BE2C (cell line): ENCODE data around the gene PNMA6E.

Source experiments
- DNase-seq: peaks from one replicate; pipeline ENCODE4 v3.0.0-alpha.2; 2020
- H3K27me3 ChIP-seq: fragments of 250-450 bp; sonication (Bioruptor Pico); 2 replicates; pipeline ENCODE4 v1.5.1; 2020; ENCODE audit warnings: mild to moderate bottlenecking
- H3K36me3 ChIP-seq: fragments of 250-450 bp; sonication (Bioruptor Pico); 2 replicates; pipeline ENCODE4 v1.5.1; 2020; ENCODE audit warnings: mild to moderate bottlenecking
- H3K4me1 ChIP-seq: fragments of 250-450 bp; sonication (Bioruptor Pico); 2 replicates; pipeline ENCODE4 v1.5.1; 2020
- H3K4me3 ChIP-seq: 2 replicates; pipeline ENCODE4 v1.5.1; 2011; ENCODE audit warnings: low read depth, low read length
- H3K9me3 ChIP-seq: fragments of 250-450 bp; sonication (Bioruptor Pico); 2 replicates; pipeline ENCODE4 v1.5.1; 2020
- CTCF ChIP-seq: IDR thresholded peaks from 2 replicates; pipeline ENCODE4 v1.5.1; 2012; ENCODE audit warnings: mild to moderate bottlenecking, low read depth, low read length

PNMA6E gene

DNA sequence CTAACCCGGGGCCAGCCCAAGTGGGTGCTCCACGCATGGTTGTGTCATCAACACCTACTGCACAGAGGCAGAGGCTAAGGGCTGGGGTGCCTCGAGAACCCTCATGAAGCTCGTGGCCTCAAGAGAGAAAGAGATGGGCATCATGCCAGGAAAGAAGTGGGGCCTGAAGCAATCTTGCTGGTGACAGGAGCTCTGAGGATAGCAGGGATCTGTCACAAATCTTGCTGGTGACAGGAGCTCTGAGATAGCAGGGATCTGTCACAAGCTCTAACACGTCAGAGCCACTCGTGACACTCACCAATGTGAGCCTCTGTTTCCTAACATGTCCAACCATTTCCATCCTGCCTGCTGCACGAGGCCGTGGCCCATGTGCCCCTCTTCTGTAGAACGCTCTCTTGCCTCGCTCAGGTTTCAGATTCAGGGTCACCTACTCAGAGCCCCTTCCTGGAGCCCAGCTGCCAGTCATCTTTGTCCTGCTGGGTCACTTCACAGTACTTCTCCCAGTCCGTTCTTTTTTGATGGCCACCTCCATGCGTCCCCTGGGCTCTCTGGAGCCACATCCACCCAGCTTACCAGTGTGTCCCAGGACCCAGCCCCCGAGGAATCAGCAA lies 21.1 kb downstream of the PNMA6E start:
- peaks cover 20% of the 10 kb centered on the region for H3K4me1 ChIP-seq
- TF ChIP-seq CTCF: no peak
- no peaks in the 10 kb centered on the region for H3K36me3 ChIP-seq
- no peaks in the 10 kb centered on the region for H3K27me3 ChIP-seq
- peak; percentile 43 for DNase-seq
- H3K9me3 ChIP-seq: no peaks in the 10 kb centered on the region
- H3K4me3 ChIP-seq: no peak overlapping the region

DNA sequence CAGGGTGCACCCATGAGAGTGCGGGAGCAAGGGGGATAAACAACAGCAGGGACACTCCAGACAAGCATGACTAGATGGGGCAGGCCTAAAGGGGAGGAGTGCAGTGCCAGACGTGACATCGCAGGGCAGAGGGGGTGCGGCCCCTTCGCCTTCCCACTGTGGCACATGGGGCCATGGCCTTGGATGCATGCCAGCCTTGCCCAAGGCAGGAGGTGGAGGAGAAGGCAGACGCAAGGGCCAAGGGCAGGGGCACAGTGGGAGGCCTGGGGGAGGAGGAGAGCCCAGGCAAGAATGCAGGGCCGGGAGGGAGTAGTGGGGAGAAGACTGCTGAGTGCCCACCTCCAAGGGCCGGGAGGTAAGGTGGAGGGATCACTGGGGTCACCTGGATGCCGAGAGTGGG lies 21.6 kb downstream of the PNMA6E start:
- TF ChIP-seq CTCF: no peak
- no peak overlapping the region for H3K4me3 ChIP-seq
- peak; percentile 39 for DNase-seq
- H3K4me1 ChIP-seq: peaks cover 20% of the 10 kb centered on the region
- no peaks in the 10 kb centered on the region for H3K27me3 ChIP-seq
- H3K9me3 ChIP-seq: no peaks in the 10 kb centered on the region
- no peaks in the 10 kb centered on the region for H3K36me3 ChIP-seq

GRCh38 chrX:153378607-153379006 lies 22.5 kb downstream of the PNMA6E start:
- Histone ChIP-seq H3K36me3 (no peaks in the 10 kb centered on the region), H3K4me1 (peaks cover 20% of the 10 kb centered on the region), H3K4me3 (no peak overlapping the region), H3K9me3 (no peaks in the 10 kb centered on the region), H3K27me3 (no peaks in the 10 kb centered on the region)
- DNase-seq: no peak
- no peak for TF ChIP-seq CTCF

- H3K27me3 ChIP-seq: no peaks in the 10 kb centered on the region
- DNase-seq: no peak
- no peaks in the 10 kb centered on the region for H3K36me3 ChIP-seq
- H3K9me3 ChIP-seq: no peaks in the 10 kb centered on the region
- H3K4me1 ChIP-seq: peaks cover 20% of the 10 kb centered on the region
- no peak overlapping the region for H3K4me3 ChIP-seq
- TF ChIP-seq CTCF: no peak
These were observed 23.4 kb downstream of the PNMA6E start for GRCh38 chrX:153377727-153378126.

GRCh38 chrX:153375571-153375970 lies 25.6 kb downstream of the PNMA6E start:
- H3K27me3 ChIP-seq: no peaks in the 10 kb centered on the region
- H3K4me1 ChIP-seq: peaks cover 13% of the 10 kb centered on the region
- DNase-seq: no peak
- H3K36me3 ChIP-seq: no peaks in the 10 kb centered on the region
- no peaks in the 10 kb centered on the region for H3K9me3 ChIP-seq
- no peak overlapping the region for H3K4me3 ChIP-seq
- TF ChIP-seq CTCF: no peak

GRCh38 chrX:153374426-153374825 lies 26.7 kb downstream of the PNMA6E start:
- Histone ChIP-seq H3K4me1 (peaks cover 2% of the 10 kb centered on the region; the same call in 1 of the 2 replicates), H3K4me3 (no peak overlapping the region), H3K36me3 (no peaks in the 10 kb centered on the region), H3K27me3 (no peaks in the 10 kb centered on the region), H3K9me3 (no peaks in the 10 kb centered on the region)
- no peak for TF ChIP-seq CTCF
- DNase-seq: no peak
